Adipose tissue (tissue), 3 donors: ENCODE data around the gene LRFN2. TPM values are rescaled to one million over a fixed set of nuclear protein-coding genes. Genes with fewer than 3 reads are reported as not detected.

Experiments used
- H3K27ac ChIP-seq: one replicate; pipeline ENCODE4 v1.5.1; 2013; ENCODE audit warnings: low read depth, low read length
- WGBS, 3 donors: extraction: QIAGEN DNeasy Blood & Tissue Kit; methylation state at CpG; one replicate each; pipeline ENCODE4 v1.1.7; 2013; 5-methylcytosine and 5-hydroxymethylcytosine counted together
- polyA plus RNA-seq, 3 donors: library from polyadenylated mRNA; stranded (reverse); fragments of 200-250 nt; gene quantifications; one replicate each; pipeline ENCODE4 v1.2.3, GENCODE V29; 2013
- donor health status: healthy with polysubstance abuse.
- donor health status: Bipolar disorder and iron deficiency.
- donor health status: healthy.

The LRFN2 gene
- polyA plus RNA-seq, 3 donors = 0.22 TPM; not detected in 2

DNA sequence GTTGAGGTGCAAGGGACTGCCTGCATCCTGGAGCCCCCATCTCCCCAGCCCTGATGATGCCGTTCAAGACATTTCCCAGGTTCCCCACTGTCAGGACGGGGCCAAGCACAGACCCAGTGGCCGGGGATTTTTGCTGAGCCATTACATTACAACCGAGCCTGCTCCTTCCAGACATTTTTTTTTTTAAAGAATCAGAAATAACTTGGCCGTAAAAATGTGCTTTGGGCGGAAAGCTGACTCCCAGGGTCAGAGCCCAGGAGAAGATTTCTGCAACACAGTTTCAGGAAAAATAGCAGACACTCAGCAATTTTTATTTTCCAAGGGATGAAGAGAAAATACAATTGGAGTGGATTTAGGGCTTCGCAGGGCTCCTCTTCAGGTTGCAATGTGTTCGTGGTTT lies 87.9 kb downstream of the LRFN2 start:
- WGBS, 3 donors = 38 to 77% (median 43%) methylated on average over 8 of the region's 8 CpGs
- H3K27ac ChIP-seq = no peak overlapping the region

DNA sequence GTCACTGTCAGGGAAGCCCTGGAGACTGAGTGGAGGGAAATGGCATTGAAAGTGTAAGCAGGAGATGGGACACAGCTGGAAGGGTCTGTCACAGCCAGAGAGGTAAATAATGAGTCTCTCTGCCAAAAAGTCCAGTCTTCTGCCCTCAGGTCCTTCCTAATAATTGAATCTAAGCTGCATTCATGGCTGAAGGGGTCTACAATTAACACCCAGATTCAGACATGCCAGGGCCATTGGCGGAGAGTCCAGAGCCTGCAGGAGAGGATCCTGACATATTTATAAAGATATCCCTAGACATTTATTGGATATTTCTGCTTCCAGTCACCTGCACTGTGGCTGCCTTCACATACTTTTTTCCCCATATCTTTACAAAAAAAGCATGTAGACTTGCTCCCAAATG lies 89.0 kb downstream of the LRFN2 start:
- no peak overlapping the region for H3K27ac ChIP-seq
- 93 to 95% (median 94%) methylated on average over 1 of the region's 1 CpG for WGBS, 3 donors

DNA sequence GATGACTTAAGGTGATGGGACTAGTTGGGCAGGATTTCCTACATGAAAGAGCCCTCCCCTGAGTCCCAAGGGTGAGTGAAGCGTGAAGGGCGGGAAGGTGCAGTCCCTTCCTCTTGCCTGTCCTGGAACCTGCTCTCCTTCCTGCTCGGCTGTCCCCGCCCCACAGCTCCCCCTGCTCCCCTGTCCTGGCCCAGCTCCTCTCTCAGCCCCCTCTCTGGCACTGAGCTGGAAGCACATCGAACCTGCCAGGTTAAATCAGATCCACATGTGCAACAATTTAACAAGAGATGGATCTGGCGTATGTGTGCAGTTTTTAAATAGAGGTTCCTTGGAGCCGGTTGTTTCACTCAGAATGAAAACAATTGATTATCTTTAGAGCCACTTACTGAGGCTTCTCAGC lies 95.0 kb downstream of the LRFN2 start:
- 60 to 67% (median 62%) methylated on average over 7 of the region's 7 CpGs for WGBS, 3 donors
- no peak overlapping the region for H3K27ac ChIP-seq

DNA sequence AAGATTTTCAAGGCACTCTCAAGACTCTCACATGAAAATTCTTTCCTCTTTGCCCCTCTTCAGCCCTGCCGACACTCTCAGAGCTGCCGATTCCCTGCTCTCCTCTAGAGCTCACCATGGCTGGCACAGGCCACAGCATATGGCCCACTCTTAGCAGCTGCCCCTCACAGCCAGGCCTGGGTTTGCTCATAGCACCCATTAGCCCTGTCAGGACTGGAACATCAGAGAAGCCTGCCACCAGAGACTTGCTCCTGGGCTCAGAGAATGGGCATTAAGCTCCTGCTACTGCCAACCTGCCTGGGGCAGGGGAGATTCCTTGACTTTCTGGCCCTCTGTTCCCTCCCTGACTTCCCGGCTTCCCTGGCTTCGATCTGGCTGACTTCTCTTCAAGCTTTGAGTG lies 96.7 kb downstream of the LRFN2 start:
- 89 to 93% (median 92%) methylated on average over 4 of the region's 4 CpGs for WGBS, 3 donors
- no peak overlapping the region for H3K27ac ChIP-seq

DNA sequence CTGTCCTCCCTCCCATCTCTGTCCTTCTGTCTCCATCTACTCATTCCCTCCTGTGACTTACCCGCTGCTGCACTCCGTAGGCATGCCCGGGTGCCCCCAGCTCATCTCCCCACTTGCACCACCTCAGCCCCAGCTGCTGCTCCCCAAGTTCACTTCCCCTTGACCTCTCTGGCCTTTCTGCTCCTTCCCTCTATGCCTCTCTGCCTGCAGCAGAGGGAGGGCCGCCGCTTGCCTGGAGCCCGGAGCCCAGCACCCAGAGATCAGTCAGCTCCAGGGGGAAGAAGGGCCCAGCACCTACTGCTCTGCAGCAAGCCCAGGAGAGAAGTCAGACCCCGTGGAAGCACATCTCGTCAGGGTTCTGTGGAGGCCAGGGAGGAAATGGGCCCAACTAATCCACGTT lies 97.4 kb downstream of the LRFN2 start:
- no peak overlapping the region for H3K27ac ChIP-seq
- 86 to 90% (median 87%) methylated on average over 9 of the region's 9 CpGs for WGBS, 3 donors

DNA sequence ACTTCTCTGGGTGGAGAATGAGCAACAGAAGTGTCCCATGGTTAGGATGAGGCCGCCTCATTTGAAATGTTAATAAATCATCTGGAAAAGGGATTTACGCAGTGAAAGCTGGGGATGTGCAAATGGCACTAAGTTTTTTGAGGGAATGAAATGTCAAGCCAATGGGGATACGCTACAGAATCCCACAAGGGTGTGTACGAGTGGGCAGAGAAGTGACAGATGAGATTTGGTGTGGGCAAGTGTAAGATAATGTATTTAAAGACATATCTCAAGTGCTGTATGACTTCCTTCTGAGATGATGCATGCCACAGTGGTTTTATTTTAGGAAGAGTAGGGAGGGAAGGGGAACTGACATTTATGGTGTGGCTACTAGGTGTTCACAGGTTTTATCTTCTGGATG lies 100.6 kb downstream of the LRFN2 start:
- no peak overlapping the region for H3K27ac ChIP-seq
- WGBS, 3 donors = 82 to 84% (median 84%) methylated on average over 4 of the region's 4 CpGs

DNA sequence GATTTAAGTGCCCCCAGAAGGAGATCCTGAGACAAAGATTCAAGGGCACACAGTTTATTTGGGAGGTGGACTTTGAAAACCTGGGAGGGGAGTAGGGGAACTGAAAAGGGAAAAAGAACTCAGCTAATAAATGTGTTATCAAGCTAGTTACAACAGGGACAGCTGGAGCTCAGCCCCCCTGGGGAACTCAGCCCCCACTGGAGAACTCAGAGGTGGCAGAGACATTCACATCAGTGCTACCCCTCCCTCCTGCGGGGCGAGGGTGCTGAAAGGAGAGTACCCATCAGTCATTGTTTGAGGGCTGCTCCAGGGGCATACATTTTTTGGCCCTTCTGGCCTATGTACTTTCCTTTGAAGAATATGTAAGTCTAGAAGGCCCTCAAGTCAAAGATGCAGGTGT lies 101.4 kb downstream of the LRFN2 start:
- H3K27ac ChIP-seq = no peak overlapping the region
- WGBS, 3 donors = 86 to 90% (median 89%) methylated on average over 2 of the region's 2 CpGs

DNA sequence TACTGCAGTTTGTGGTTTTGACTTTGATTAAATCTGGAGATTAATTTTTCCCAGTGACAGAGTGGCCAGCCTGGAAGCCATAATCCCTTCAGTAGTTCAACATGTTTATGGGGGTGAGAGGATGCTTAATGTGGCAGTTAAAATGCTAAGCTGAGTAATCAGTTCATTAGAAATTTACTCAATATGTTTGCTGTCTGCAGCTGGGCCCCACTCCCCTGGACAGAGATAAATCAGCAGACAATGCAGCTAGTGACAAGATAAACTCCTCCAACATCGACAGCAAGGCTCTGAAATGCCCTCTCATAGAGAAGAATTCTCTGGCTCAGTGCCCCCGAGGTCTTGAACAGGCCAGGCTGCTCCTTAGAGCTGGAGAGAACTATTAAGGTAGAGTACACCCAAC lies 101.9 kb downstream of the LRFN2 start:
- H3K27ac ChIP-seq = no peak overlapping the region
- WGBS, 3 donors = 24 to 33% (median 33%) methylated on average over 2 of the region's 2 CpGs

DNA sequence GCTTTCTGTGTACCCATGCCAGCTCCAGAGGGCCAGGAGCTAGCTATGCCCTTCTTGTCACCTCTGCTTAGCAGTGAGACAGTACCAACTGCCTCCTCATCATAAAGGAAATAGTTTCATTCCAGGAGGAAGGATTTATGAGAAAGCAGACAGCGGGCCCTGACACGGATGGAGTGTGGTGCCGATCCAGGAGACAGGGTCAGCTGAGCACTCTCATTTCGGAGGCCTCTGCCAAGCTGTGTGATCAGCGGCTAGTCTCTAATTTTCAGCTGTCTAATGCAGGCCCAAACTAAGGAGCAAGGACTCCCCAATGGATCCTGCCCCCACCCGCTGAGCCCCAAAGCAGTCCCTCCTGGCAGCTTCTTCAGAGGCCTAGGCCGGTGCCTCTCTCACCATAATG lies 103.1 kb downstream of the LRFN2 start:
- H3K27ac ChIP-seq = no peak overlapping the region
- WGBS, 3 donors = 70 to 92% (median 77%) methylated on average over 7 of the region's 7 CpGs

DNA sequence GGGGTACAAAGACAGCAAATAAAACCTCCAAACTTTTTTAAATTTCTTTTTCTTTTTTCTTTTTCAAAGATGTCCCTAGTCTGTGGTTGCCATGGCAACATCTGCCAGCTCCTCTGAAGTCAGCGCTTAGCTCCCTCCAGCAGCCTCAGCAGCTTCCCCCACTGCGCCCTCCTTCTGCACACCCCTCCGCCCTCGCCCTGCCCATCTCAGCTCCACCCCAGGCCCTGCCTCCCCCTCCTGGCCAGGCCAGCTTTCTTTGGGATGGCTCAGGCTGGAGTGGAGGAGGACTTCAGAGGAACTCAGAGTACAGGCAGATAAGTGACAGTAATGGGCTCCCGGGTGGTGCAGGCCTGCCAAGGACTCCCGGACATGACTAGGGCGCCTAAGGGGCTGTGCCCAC lies 104.6 kb downstream of the LRFN2 start:
- no peak overlapping the region for H3K27ac ChIP-seq
- WGBS, 3 donors = 64 to 78% (median 64%) methylated on average over 7 of the region's 7 CpGs

DNA sequence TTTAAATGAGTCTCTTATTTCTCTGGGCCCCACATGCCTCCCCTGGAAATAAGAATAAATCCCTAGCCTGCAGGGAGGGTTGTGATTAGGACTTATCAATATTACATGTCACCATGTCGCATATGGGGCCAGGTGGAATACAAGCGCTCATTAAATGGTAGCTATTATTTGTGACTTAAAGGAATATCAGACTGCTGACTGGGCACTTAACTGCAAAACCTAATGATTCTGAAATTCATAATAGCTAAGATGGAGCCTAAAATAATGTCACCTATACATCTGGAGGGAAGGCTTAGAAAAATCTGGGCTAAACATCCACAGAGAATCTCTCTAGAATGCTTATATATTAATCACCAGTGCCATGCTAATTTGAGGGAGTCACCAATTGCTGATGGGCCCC lies 106.5 kb downstream of the LRFN2 start:
- 96 to 99% (median 96%) methylated on average over 2 of the region's 2 CpGs for WGBS, 3 donors

DNA sequence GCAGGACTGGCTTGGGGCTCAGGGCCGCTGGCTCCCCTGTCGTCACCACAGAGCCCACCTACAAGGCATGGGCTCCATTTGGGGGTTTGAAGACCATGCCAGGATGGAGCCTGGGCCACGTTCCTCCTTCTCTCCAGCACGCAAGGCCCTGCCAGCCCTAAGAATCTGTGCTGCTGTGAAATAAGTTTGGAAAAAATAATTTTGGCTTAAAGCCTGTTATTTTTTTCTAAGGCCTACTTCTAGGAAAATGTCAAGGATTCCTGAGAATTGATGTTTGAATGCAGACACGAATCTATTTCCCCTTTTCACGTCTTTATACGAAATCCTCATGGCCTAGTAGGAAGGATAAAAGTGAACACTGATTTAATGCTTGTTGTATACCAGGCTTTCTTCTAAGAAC lies 107.5 kb downstream of the LRFN2 start:
- WGBS, 3 donors = 49 to 76% (median 53%) methylated on average over 7 of the region's 7 CpGs
- H3K27ac ChIP-seq = no peak overlapping the region

More for the DNA sequence above, 106.5 kb downstream of the LRFN2 start:
- H3K27ac ChIP-seq = no peak overlapping the region

DNA sequence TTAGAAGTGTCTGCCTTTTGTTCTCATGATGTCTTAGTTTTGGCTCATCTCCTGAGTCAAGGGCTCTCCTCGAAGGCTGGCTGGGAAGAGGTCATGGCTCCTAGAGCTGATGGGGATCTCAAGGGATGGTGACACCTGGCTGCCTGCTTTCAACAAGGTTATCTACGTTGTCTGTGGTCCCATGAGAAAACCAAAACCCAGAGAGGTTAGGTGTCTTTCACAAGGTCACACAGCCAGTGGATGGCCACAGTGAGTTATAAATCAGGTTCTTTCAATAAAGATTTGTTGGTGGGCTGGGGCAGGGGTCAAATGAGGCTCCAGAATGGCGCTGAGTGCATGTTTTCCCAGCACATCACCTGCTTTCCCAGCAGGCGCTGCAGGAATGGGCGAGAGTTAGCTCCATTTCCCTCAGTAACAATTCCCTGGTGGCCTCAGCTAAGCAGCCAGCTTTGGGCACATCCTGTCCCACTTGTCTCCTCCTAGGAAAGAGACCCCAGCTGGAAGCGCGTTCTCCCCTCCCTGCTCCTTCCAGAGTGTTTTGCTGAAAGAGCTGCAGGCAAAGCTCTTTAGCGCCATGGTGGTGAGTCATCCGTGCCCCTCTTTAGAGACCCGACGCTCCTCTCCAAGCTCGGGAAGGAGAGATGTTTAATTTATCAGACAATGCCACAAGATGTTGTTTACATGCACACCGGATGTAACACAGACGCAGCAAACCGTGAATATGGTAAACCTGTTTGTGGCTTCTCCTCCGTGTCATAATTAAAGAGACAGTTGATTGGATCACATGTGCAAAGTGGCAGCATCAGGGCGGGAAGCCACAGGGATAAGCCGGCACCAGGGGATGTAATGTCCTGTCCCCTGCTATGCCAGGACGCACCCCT lies 109.7 kb downstream of the LRFN2 start:
- WGBS, 3 donors = 36 to 43% (median 43%) methylated on average over 19 of the region's 19 CpGs
- no peak overlapping the region for H3K27ac ChIP-seq

DNA sequence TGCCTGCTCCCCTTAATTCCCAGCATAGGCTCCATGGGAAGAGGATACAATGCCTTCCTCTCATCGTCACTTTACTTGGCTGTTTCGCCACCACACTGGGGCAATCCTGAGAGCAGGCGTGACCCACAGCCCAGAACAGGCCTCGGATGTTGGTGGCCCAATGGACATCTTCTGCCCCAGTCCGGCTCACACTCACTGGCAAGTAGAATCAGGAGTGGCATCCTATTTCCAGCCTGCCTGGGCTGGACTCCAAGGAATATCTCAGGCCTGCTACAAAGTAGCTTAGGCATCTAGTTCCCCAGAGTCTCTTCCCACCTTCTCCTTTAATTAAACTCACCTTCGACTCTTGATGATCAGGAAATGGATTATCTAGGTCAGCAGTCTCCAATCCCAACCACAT lies 110.5 kb downstream of the LRFN2 start:
- no peak overlapping the region for H3K27ac ChIP-seq
- 90 to 94% (median 90%) methylated on average over 6 of the region's 6 CpGs for WGBS, 3 donors

DNA sequence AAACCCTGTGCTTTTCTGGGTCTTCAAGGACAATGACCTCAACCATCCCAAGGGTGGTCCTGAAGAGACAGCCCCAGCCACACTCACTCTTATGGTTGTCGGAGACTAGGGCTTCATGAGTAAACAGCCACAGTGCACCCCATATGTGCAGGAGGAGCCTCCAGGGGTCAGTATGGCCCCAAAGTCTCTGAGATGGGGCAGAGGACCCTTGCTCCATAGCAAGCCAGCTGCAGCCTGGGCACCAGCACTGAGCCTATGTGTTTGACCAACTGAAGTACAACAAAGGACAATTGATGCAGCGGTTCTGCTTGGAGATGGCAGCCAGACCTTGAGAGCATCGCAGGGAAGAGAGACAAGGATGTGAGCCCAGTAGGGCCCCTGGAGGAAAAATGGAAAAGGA lies 112.2 kb downstream of the LRFN2 start:
- no peak overlapping the region for H3K27ac ChIP-seq
- 87 to 96% (median 94%) methylated on average over 3 of the region's 3 CpGs for WGBS, 3 donors

DNA sequence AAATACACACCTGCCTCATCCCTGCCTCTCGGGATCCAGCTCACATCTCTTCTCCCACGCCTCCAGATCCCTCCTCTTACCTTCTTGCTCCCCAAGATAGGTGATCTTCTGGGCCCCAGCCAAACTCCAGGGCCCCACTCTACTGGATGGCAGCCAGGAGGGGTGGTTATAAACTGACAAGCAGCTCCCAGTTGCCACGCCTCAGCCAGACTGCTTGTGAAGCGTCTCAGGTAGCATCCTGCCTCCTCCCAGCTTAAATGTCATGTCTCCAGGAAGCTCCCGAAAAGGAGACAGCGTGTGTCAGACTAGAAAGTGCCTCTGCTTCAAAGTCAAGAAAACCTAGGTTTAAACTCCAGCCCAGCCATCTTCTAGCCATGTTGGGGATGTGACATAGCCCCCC lies 114.1 kb downstream of the LRFN2 start:
- H3K27ac ChIP-seq = no peak overlapping the region
- 72 to 80% (median 74%) methylated on average over 6 of the region's 6 CpGs for WGBS, 3 donors

DNA sequence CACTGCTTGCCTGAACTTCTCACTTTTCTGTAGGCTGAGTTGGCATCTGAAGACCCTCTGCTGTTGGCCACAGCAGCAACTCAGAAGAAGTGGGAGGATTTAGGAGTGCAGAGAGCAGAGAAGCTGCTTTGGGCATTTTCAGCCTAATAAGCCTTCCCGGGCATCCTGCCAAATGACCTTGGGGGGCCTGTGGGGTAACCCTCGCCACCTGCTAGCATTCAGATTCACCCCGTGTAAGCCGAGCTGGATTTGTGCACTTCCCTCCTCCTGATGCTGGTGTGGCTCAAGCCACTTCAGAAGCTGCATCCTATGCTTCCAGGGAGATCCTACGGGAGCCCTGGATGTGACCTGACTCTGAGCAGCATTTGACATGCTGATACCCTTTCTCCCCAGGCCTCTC lies 114.8 kb downstream of the LRFN2 start:
- no peak overlapping the region for H3K27ac ChIP-seq
- WGBS, 3 donors = 21 to 26% (median 23%) methylated on average over 5 of the region's 5 CpGs

DNA sequence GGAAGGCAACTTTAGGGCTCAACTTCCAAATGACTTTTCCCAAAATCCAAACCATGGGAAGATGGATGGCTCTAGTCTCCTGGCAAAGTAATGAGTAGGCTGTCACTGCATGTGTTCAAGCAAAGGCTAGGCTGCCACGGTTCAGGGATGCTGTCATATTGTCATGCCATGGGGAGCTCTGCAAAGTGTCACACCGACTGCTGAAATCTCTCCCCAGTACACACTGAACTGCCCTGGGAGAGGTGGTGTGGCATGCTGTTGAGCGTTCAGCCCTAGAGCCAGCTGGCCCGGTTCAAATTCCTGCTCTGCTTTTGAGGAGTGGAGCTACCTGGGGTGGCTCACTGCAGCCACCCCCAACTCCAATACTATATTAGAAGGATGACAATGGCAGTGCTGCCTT lies 115.9 kb downstream of the LRFN2 start:
- 77 to 93% (median 85%) methylated on average over 4 of the region's 4 CpGs for WGBS, 3 donors
- no peak overlapping the region for H3K27ac ChIP-seq

DNA sequence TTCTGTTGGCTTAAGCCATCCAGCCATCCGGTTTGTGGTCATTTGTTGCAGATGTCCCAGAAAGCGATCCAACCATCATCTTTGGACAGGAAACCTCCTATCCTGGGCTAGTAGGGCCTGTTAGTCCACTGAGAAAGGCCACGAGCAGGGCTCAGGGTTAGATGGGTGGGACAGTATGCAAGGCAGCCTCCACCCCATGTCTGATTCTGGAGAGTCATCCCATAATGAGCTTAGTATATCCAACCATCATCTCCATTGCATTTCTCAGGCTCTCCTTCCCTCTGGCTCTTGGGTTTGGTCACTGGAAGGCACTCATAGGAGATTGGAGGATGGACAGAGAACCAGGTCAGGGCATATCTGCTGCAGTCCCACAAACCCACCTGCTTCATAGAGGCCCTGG lies 117.8 kb downstream of the LRFN2 start:
- WGBS, 3 donors = 86 to 92% (median 86%) methylated on average over 3 of the region's 3 CpGs
- no peak overlapping the region for H3K27ac ChIP-seq

DNA sequence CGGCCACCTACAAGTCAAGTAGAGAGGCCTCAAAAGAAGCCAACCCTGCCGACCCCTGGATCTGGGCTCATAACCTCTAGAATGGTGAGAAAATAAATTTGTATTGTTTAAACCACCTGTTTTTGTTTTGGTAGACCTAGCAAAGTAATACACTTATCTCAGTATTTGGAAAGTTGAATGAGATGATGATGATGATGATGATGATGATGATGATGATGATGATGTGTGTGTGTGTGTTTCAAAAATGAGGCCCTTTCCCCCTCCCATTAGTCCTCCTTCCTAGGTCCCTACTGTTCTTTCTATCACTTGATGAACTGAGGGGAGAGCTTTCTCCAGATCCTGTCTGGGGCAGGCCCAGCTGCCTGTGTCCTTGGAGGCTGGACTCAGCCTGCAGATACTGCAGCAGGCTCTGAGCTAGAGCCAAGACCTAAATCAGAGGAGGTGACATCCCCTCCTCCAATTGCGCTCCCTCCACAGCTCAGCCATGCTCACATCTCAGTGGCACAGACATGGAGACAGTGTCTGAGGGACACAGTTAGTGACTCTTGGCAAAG lies 120.1 kb downstream of the LRFN2 start:
- WGBS, 3 donors = 78 to 90% (median 89%) methylated on average over 3 of the region's 3 CpGs

More for the DNA sequence above, 120.1 kb downstream of the LRFN2 start:
- no peak overlapping the region for H3K27ac ChIP-seq
